ENCODE data around the gene MYO6. TPM values are rescaled to one million over a fixed set of nuclear protein-coding genes. Genes with fewer than 3 reads are reported as not detected.

The MYO6 gene
- total and polyA plus RNA-seq, 2 donors = 12.4 to 33.2 TPM

DNA sequence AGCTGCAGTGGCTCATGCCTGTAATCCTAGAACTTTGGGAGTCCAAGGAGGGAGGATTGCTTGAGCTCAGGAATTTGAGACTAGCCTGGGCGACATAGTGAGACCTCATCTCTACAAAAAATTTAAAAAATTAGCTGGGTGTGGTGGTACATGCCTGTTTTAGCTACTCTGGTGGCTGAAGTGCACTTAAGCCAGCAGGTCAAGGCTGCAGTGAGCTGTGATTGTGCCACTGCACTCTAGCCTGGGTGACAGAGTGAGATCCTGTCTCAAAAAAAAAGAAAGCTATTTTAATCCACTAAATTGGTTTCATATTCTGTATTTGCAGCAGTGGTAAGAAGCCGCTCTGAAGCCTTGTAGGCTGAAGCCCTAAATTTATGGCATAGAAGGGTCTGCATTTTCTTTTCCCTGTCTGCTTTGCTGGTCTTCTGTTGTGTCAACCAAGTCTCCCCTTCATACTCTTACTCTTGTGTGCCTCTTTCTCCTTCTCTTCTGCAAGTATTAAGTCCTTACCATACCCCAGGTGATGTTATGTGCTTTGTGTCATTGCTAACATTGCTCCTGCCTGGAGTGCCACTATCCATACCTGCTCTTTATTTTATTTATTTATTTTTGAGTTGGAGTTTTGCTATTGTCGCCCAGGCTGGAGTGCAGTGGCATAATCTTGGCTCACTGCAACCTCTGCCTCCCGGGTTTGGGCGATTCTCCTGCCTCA, 70.9 kb downstream of the MYO6 start:
- DNase-seq (ENCODE audit: extremely low spot score) = no peak
- Histone ChIP-seq H3K27ac (ENCODE audit: low read depth) (no peak overlapping the region), H3K4me1 (ENCODE audit: insufficient read depth) (no peaks in the 10 kb centered on the region), H3K4me3 (ENCODE audit: low read depth, low read length) (no peak overlapping the region), H3K36me3 (ENCODE audit: insufficient read depth) (no peaks in the 10 kb centered on the region)
- 86% methylated on average over 5 of the region's 5 CpGs for WGBS

DNA sequence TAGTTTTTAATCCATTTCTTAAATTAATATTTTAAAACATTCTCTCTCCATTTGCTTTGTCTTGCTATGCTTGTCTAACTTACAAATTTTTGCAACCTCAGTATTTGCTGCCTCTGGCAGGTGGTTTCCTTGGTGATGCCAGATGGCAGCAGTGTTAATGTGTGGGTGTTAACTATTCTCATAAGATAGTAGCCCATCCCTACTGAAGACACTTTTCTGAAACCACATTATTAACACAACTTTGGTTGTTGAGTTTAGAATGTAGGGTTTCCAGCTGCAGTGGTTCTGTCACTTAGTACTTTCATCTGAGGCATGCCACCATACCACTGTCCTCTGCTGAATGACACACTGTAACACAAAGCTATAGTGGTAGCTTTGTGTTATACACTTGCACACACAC, 75.1 kb downstream of the MYO6 start:
- no peak overlapping the region for H3K4me3 ChIP-seq (ENCODE audit: low read depth, low read length)
- H3K4me1 ChIP-seq (ENCODE audit: insufficient read depth) = no peaks in the 10 kb centered on the region
- no peak overlapping the region for H3K27ac ChIP-seq (ENCODE audit: low read depth)
- no peak for DNase-seq (ENCODE audit: extremely low spot score)
- H3K36me3 ChIP-seq (ENCODE audit: insufficient read depth) = no peaks in the 10 kb centered on the region

DNA sequence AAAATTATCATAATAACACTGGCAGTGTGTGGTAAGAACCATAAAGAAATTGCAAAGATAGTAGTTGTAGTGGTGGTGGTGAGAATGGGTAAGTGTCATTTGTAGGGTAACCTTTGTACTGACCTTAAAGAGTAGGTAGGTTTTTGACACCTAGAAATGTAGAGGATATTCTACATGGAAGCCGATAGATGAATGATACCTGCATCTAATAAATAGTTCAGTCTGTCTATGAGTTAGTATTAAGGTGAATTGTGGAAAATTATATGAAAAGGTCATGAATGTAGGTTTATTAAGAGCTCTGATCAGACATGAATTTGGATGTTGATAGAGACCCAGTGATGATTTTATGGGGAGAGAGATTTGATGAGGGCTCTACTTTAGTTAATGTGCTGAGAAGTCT, 78.1 kb downstream of the MYO6 start:
- Histone ChIP-seq H3K4me1 (ENCODE audit: insufficient read depth) (no peaks in the 10 kb centered on the region), H3K36me3 (ENCODE audit: insufficient read depth) (no peaks in the 10 kb centered on the region), H3K27ac (ENCODE audit: low read depth) (no peak overlapping the region), H3K4me3 (ENCODE audit: low read depth, low read length) (no peak overlapping the region)
- 99% methylated on average over 1 of the region's 1 CpG for WGBS
- DNase-seq (ENCODE audit: extremely low spot score) = no peak

DNA sequence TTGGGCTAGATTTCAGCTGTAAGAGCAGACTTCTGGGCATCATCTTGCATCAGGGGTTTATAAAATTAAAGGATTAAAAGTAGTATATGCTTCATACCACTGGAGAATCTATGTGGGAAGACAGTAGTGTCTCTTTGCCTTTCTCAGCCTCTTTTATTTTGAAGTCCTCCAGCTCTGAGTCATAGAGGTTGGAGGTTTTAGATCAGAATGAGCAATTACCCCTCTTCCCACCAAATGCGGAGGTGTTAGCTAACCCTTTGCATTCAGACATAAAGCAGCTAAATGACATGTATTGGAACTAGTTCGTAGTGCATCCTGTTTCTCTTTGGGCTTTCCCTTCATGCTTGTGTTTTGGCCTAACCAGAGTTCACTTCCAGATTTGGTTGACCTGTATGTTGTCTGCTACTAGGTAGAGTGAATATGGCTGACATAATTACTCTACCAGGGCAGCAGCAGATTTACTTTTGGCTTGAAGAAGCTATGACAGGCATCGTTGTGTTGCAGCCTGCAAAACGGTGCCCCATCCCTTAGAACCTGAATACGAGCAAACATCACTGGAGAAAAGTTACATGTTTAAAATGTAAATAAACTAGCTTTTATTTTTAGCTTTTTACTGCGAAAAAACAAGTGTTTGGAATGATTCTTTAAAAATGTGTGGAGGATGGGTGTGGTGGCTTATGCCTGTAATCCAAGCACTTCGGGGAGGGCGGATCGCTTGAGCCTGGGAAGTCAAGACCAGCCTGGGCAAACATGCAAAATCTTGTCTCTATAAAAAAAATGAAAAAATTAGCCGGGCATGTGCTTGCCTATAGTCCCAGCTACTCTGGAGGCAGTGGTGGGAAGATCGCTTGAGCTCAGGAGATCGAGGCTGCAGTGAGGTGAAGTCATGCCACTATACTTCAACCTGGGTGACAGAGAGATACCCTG, 82.2 kb downstream of the MYO6 start:
- no peak overlapping the region for H3K4me3 ChIP-seq (ENCODE audit: low read depth, low read length)
- peak; percentile 11 for DNase-seq (ENCODE audit: extremely low spot score)
- 73% methylated on average over 12 of the region's 12 CpGs for WGBS
- no peak overlapping the region for H3K27ac ChIP-seq (ENCODE audit: low read depth)
- peaks cover 4% of the 10 kb centered on the region for H3K36me3 ChIP-seq (ENCODE audit: insufficient read depth)
- no peaks in the 10 kb centered on the region for H3K4me1 ChIP-seq (ENCODE audit: insufficient read depth)

DNA sequence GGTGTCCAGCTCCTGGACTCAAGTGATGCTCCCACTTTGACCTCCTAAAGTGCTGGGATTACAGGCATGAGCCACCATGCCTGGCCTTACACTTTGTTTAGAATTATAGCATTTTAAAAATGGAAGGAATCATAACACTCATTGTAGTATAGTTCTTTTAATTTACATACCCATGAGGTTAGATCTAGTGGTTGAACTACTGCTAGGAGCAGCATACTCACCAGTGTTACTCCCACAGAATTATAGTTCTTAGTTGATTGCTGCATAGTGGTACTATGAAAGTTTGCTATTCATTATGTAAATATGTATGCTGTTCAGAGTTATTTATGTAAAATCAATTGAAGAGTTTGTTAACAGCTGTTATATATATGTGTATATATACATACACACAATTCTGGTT, 85.4 kb downstream of the MYO6 start:
- no peak for DNase-seq (ENCODE audit: extremely low spot score)
- H3K27ac ChIP-seq (ENCODE audit: low read depth) = no peak overlapping the region
- H3K4me1 ChIP-seq (ENCODE audit: insufficient read depth) = no peaks in the 10 kb centered on the region
- H3K36me3 ChIP-seq (ENCODE audit: insufficient read depth) = peaks cover 6% of the 10 kb centered on the region
- no peak overlapping the region for H3K4me3 ChIP-seq (ENCODE audit: low read depth, low read length)

DNA sequence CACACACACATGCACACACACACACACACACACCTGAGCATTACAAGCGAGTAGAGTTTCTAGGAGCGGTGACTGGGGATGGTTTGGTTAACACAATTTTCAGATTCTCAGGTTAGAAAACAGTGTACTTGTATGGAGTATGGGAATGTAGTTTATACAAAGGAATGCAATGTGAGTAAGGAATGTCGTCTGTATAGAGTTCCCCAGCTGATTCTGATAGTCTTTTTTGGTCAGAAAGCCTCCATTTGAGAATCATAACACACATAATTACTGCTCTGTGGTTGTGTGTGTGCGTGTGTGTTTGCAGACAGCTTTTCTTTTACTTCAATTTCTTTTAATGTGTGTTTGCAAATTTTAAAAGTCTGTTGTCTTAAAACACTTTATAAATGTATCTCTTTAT, 93.2 kb downstream of the MYO6 start:
- Histone ChIP-seq H3K4me3 (ENCODE audit: low read depth, low read length) (no peak overlapping the region), H3K4me1 (ENCODE audit: insufficient read depth) (no peaks in the 10 kb centered on the region), H3K36me3 (ENCODE audit: insufficient read depth) (no peaks in the 10 kb centered on the region), H3K27ac (ENCODE audit: low read depth) (no peak overlapping the region)
- WGBS = 78% methylated on average over 4 of the region's 4 CpGs
- DNase-seq (ENCODE audit: extremely low spot score) = no peak

DNA sequence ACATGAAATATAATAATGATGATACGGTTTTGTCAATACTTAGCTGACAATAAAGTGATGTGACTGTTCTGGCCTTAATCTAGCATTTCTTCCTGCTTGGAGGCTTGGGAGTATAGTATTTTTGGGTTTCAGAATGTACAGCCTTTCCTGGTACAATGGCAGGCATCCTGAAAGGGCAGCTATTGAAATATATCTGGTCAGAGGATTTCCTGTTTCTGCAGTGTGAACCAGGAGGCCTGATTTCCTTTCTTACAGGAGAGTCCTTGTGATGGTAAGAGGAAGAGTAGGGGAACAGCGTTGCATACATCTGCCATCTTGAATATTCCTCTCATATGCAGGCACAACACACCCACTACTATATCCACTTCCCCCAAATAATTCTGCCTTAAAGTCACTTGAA, 93.7 kb downstream of the MYO6 start:
- WGBS = 81% methylated on average over 2 of the region's 2 CpGs
- Histone ChIP-seq H3K36me3 (ENCODE audit: insufficient read depth) (no peaks in the 10 kb centered on the region), H3K27ac (ENCODE audit: low read depth) (no peak overlapping the region)

DNA sequence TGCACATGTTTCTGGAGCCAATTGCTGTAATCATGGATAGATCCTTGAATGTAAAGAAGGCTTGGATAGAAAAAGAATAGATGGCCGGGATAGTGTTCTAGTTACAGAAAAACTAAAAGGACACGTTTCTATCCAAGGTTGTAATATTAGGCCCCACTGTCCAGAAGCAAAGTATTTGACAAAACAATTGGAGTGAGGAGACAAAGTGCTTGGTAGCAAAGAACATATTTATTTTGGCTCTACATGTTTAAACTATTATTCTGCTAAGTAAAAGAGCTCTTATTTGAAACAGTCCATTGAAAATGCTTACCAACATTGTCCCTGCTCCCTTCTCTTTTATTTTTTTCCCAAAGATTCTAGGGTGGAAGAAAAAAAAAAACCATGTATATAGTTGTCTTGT, 94.4 kb downstream of the MYO6 start:
- no peak overlapping the region for H3K4me3 ChIP-seq (ENCODE audit: low read depth, low read length)
- no peaks in the 10 kb centered on the region for H3K36me3 ChIP-seq (ENCODE audit: insufficient read depth)
- DNase-seq (ENCODE audit: extremely low spot score) = no peak
- 79% methylated on average over 2 of the region's 2 CpGs for WGBS
- H3K27ac ChIP-seq (ENCODE audit: low read depth) = no peak overlapping the region
- H3K4me1 ChIP-seq (ENCODE audit: insufficient read depth) = no peaks in the 10 kb centered on the region

More for the DNA sequence above, 93.7 kb downstream of the MYO6 start:
- no peaks in the 10 kb centered on the region for H3K4me1 ChIP-seq (ENCODE audit: insufficient read depth)
- H3K4me3 ChIP-seq (ENCODE audit: low read depth, low read length) = no peak overlapping the region
- no peak for DNase-seq (ENCODE audit: extremely low spot score)

DNA sequence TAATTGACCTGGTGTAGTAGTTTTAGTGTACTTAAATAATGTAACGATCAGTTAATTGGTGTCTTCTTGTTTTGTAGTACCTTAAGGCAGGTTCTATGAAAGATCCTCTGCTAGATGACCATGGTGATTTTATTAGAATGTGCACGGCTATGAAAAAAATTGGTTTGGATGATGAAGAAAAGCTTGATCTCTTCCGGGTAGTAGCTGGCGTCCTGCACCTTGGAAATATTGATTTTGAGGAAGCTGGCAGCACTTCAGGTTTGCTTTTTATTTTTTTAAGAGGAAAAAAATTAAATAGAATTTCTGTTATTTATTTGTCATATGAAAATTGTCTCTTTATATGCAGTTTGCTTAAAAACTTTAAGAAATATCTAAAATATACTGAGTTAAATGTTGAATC, 99.2 kb downstream of the MYO6 start:
- 95% methylated on average over 4 of the region's 4 CpGs for WGBS

DNA sequence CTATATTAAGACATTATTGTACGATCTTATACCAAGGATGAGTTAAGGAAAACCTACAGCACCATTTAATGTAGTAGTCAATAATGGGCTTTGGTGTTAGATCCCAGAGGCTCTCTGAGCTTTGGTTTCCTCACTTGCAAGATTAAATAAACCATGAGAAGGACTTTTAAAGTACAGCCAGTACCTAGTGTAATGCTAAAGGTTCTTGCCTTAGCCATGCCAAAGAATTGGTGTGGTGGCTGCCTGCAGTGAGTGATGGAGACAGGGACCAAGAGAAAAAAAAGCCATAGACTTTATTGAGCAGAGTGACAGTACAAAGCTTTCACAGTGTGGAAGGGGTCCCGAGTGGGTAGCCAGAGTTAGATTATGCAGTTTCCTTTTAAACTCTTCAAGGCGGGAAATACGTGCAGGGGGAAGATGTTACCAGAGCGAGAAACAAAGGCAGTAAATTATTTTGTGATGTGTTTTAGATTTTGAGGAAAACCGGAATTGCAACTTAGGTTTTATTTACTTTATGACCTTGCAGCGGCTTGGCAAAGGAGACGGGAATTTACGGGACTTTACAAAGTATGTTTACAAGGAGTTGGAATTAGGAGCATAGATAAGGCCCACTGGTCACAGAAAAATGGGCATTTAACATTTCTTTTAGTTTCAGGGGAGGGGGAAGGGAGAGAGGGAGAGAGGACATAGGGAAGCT, 100.4 kb downstream of the MYO6 start:
- no peaks in the 10 kb centered on the region for H3K36me3 ChIP-seq (ENCODE audit: insufficient read depth)
- H3K4me1 ChIP-seq (ENCODE audit: insufficient read depth) = no peaks in the 10 kb centered on the region
- WGBS = 20% methylated on average over 9 of the region's 9 CpGs
- DNase-seq (ENCODE audit: extremely low spot score) = peak; percentile 8
- no peak overlapping the region for H3K4me3 ChIP-seq (ENCODE audit: low read depth, low read length)
- H3K27ac ChIP-seq (ENCODE audit: low read depth) = no peak overlapping the region

More for the DNA sequence above, 99.2 kb downstream of the MYO6 start:
- Histone ChIP-seq H3K36me3 (ENCODE audit: insufficient read depth) (no peaks in the 10 kb centered on the region), H3K4me3 (ENCODE audit: low read depth, low read length) (no peak overlapping the region), H3K27ac (ENCODE audit: low read depth) (no peak overlapping the region), H3K4me1 (ENCODE audit: insufficient read depth) (no peaks in the 10 kb centered on the region)
- DNase-seq (ENCODE audit: extremely low spot score) = no peak

DNA sequence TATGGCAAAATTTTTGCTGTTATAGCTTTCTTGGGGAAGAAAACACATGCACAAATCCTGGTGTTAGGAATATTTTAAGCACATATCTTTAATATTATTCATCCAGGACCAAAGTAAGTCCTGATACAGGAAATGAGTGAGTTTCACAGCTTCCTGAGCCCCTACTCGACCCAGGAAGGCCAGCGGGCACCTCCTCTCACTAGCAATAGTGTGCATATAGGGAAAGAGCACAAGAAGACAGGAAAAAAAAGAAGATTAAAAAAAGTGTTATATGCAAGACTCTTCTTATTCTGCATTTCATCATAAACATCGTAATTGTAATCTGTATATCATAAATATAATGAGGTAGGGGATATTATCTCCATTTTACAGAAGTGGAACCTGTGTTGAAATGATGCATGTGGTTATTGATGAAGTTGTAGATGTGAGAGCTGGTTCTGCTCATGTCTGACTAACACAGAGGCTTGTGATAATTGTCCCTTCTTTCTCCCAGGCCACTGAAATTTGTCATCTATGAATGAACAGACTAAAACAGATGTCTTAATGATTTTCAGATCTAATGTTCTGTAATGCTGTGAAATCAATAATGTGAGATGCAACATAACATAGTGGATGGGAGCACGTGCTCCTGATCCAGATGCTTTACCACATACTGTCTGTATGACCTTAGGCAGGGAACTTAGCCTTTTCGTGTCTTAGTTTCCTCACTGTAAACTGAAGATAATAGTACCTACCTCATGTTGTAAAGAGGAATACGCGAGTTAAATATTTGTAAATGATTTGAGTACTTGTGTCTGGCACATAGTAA, 101.2 kb downstream of the MYO6 start:
- Histone ChIP-seq H3K4me1 (ENCODE audit: insufficient read depth) (no peaks in the 10 kb centered on the region), H3K36me3 (ENCODE audit: insufficient read depth) (no peaks in the 10 kb centered on the region), H3K27ac (ENCODE audit: low read depth) (no peak overlapping the region), H3K4me3 (ENCODE audit: low read depth, low read length) (no peak overlapping the region)
- WGBS = 66% methylated on average over 7 of the region's 7 CpGs
- DNase-seq (ENCODE audit: extremely low spot score) = no peak

DNA sequence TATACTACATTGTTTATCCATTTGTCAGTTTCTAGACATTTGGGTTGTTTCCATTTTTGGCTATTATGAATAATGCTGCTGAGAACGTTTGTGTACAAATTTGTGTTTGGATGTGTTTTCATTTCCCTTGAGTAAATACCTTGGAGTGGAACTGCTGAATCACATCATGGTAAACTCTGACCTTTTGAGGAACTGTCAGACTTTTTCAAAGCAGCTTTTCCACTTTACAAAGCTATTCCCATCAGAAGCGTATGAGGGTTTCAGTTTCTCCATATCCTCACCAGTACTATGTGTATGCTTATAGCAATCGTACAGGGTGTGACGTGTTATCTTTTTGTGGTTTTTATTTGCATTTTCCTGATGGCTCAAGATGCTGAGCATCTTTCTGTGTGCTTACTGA, 103.7 kb downstream of the MYO6 start:
- WGBS = 53% methylated on average over 4 of the region's 4 CpGs
- DNase-seq (ENCODE audit: extremely low spot score) = no peak
- no peaks in the 10 kb centered on the region for H3K4me1 ChIP-seq (ENCODE audit: insufficient read depth)
- no peak overlapping the region for H3K27ac ChIP-seq (ENCODE audit: low read depth)
- H3K4me3 ChIP-seq (ENCODE audit: low read depth, low read length) = no peak overlapping the region
- H3K36me3 ChIP-seq (ENCODE audit: insufficient read depth) = no peaks in the 10 kb centered on the region

DNA sequence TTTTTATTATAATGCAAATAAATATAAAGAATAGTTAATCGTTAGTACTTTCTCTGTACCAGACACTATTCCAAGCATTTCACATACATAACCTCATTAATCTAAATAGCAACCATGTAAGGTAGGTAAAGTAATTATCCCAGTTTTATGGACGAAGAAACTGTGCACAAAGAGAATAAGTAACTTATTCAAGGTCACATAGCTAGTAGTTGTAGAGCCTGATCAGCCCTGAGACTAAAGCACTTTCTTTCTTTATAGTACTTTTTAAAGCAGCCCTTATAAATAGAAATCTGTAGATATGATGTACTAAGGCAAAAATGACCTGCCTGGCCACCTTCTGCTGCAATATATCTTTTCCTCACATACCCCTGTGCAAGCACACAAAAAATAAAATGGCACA, 104.8 kb downstream of the MYO6 start:
- DNase-seq (ENCODE audit: extremely low spot score) = no peak
- H3K4me1 ChIP-seq (ENCODE audit: insufficient read depth) = no peaks in the 10 kb centered on the region
- 86% methylated on average over 2 of the region's 2 CpGs for WGBS
- no peak overlapping the region for H3K27ac ChIP-seq (ENCODE audit: low read depth)
- H3K4me3 ChIP-seq (ENCODE audit: low read depth, low read length) = no peak overlapping the region
- H3K36me3 ChIP-seq (ENCODE audit: insufficient read depth) = no peaks in the 10 kb centered on the region

Measured in urinary bladder (tissue), 4 donors.